Upper lobe of left lung (tissue), 4 donors: ENCODE measurements around the gene DENND4B.

ENCODE experiments used
- EP300 ChIP-seq, 4 donors: sonication (generic); formaldehyde crosslinking; IDR thresholded peaks; one replicate each; pipeline ENCODE4 v1.5.1; 2017; ENCODE audit warnings: antibody characterized with exemption in 4 of 4, control low read depth in 2 of 4
- TF ChIP-seq, protein P1 (sequence below), 6 experiments: fragments of 450-650 bp in 4 of 6; fragments of 200-600 bp in 2 of 6; sonication (generic) in 2 of 6; IDR thresholded peaks; one replicate each; pipeline ENCODE4 v1.5.1; 2016 to 2019; ENCODE audit warnings: antibody characterized with exemption in 6 of 6

DNA sequence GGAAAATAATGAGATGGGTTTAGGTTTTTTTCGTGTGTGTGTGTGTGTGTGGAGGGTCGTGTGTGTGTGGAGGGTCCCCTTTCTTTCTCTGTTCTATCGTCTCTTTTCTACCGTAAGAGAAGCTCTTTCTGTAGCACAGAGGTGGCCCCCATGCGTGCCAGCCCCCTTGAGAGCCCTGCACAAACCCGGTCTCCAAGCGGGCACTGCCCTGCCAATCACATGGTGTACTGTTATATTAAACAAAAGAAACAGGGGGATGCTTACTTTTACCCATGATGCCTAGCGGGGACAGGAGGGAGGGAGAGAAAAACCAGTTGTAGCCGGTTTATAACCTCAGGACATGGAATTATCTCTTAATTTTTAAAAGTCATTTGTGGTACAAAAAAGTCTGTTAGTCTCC lies 64.8 kb downstream of the DENND4B start:
- no peak for TF ChIP-seq EP300 (IDR thresholded peaks at IDR 0.05)
- TF ChIP-seq, protein P1, sequence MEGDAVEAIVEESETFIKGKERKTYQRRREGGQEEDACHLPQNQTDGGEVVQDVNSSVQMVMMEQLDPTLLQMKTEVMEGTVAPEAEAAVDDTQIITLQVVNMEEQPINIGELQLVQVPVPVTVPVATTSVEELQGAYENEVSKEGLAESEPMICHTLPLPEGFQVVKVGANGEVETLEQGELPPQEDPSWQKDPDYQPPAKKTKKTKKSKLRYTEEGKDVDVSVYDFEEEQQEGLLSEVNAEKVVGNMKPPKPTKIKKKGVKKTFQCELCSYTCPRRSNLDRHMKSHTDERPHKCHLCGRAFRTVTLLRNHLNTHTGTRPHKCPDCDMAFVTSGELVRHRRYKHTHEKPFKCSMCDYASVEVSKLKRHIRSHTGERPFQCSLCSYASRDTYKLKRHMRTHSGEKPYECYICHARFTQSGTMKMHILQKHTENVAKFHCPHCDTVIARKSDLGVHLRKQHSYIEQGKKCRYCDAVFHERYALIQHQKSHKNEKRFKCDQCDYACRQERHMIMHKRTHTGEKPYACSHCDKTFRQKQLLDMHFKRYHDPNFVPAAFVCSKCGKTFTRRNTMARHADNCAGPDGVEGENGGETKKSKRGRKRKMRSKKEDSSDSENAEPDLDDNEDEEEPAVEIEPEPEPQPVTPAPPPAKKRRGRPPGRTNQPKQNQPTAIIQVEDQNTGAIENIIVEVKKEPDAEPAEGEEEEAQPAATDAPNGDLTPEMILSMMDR (IDR thresholded peaks at IDR 0.05) = no peak
